Trophoblast cell (in vitro differentiated cells and primary cell): Measurements from ENCODE around the gene USP48.

ENCODE experiments used
- DNase-seq, 2 donors: peaks; one replicate each; pipeline ENCODE4 v3.0.0-alpha.2; 2016
- H2AFZ ChIP-seq: 2 replicates; pipeline ENCODE4 v1.6.1; 2013; ENCODE audit warnings: low read length, moderate library complexity, mild to moderate bottlenecking; ENCODE audit not compliant: insufficient read depth, poor library complexity
- H2AK5ac ChIP-seq: 2 replicates; pipeline ENCODE4 v1.6.1; 2013; ENCODE audit warnings: mild to moderate bottlenecking, low read length
- H2BK120ac ChIP-seq: 2 replicates; pipeline ENCODE4 v1.6.1; 2013; ENCODE audit warnings: low read length, mild to moderate bottlenecking, moderate library complexity; ENCODE audit not compliant: insufficient read depth, poor library complexity
- H2BK12ac ChIP-seq: 2 replicates; pipeline ENCODE4 v1.6.1; 2013; ENCODE audit warnings: mild to moderate bottlenecking, low read length, moderate library complexity
- H2BK5ac ChIP-seq: 2 replicates; pipeline ENCODE4 v1.6.1; 2013; ENCODE audit warnings: low read length, low read depth, moderate library complexity, mild to moderate bottlenecking; ENCODE audit not compliant: poor library complexity
- H3K14ac ChIP-seq: 2 replicates; pipeline ENCODE4 v1.6.1; 2013; ENCODE audit warnings: mild to moderate bottlenecking, low read length
- H3K18ac ChIP-seq: 2 replicates; pipeline ENCODE4 v1.6.1; 2013; ENCODE audit warnings: mild to moderate bottlenecking, low read length
- H3K23ac ChIP-seq: 2 replicates; pipeline ENCODE4 v1.6.1; 2013; ENCODE audit warnings: low read length
- H3K27ac ChIP-seq: 2 replicates; pipeline ENCODE4 v1.5.1; 2013; ENCODE audit warnings: low read depth, mild to moderate bottlenecking, inconsistent platforms, low read length, moderate library complexity
- H3K27me3 ChIP-seq: 2 replicates; pipeline ENCODE4 v1.6.1; 2013; ENCODE audit warnings: inconsistent platforms, mild to moderate bottlenecking, low read length, moderate library complexity; ENCODE audit not compliant: insufficient read depth
- H3K36me3 ChIP-seq, 2 experiments: 1 replicate in 1 of 2; 2 replicates in 1 of 2; pipeline ENCODE4 v1.6.1; 2013; ENCODE audit warnings: low read length in 2 of 2, mild to moderate bottlenecking in 2 of 2, moderate library complexity in 1 of 2; ENCODE audit not compliant: insufficient read depth in 2 of 2, control insufficient read depth in 1 of 2
- H3K4ac ChIP-seq: 2 replicates; pipeline ENCODE4 v1.6.1; 2013; ENCODE audit warnings: low read depth, mild to moderate bottlenecking, low read length, moderate library complexity
- H3K4me1 ChIP-seq, 2 experiments: 1 replicate in 1 of 2; 2 replicates in 1 of 2; pipeline ENCODE4 v1.6.1; 2013; ENCODE audit warnings: low read length in 2 of 2, mild to moderate bottlenecking in 2 of 2, moderate library complexity in 1 of 2; ENCODE audit not compliant: insufficient read depth in 2 of 2, control insufficient read depth in 1 of 2
- H3K4me2 ChIP-seq: 2 replicates; pipeline ENCODE4 v1.6.1; 2013; ENCODE audit warnings: inconsistent platforms, mild to moderate bottlenecking, low read length, moderate library complexity
- H3K4me3 ChIP-seq: 2 replicates; pipeline ENCODE4 v1.5.1; 2013; ENCODE audit warnings: mild to moderate bottlenecking, low read depth, low read length, inconsistent platforms
- H3K79me1 ChIP-seq: one replicate; pipeline ENCODE4 v1.6.1; 2013; ENCODE audit warnings: low read length
- H3K79me2 ChIP-seq: 2 replicates; pipeline ENCODE4 v1.6.1; 2013; ENCODE audit warnings: low read length, mild to moderate bottlenecking; ENCODE audit not compliant: control insufficient read depth, insufficient read depth, poor library complexity
- H3K9ac ChIP-seq: 2 replicates; pipeline ENCODE4 v1.6.1; 2013; ENCODE audit warnings: mild to moderate bottlenecking, low read length
- H3K9me3 ChIP-seq: 2 replicates; pipeline ENCODE4 v1.6.1; 2013; ENCODE audit warnings: low read depth, mild to moderate bottlenecking, control low read depth, inconsistent platforms, low read length; ENCODE audit not compliant: insufficient read depth
- H4K12ac ChIP-seq: 2 replicates; pipeline ENCODE4 v1.6.1; 2013; ENCODE audit warnings: low read depth, mild to moderate bottlenecking, low read length, moderate library complexity
- H4K8ac ChIP-seq: 2 replicates; pipeline ENCODE4 v1.6.1; 2013; ENCODE audit warnings: low read depth, mild to moderate bottlenecking, low read length, moderate library complexity
- H4K91ac ChIP-seq: one replicate; pipeline ENCODE4 v1.6.1; 2013; ENCODE audit warnings: low read depth, mild to moderate bottlenecking, low read length, moderate library complexity
- WGBS: extraction: QIAGEN DNeasy Blood & Tissue Kit; methylation state at CpG from one replicate; pipeline ENCODE4 v1.1.7; 2013; ENCODE audit warnings: missing lambda C conversion rate; ENCODE audit not compliant: insufficient read length, insufficient coverage; ENCODE audit errors: extremely low coverage; 5-methylcytosine and 5-hydroxymethylcytosine counted together

USP48 gene

GRCh38 chr1:21657456-21658190 lies 125.3 kb downstream of the USP48 start:
- H3K18ac ChIP-seq: no peak overlapping the region
- no peak overlapping the region for H4K8ac ChIP-seq
- no CpG with 5 or more reads among the region's 10 CpGs for WGBS
- H3K23ac ChIP-seq: no peak overlapping the region
- H3K9me3 ChIP-seq: peaks cover 5% of the 10 kb centered on the region
- no peak overlapping the region for H3K4ac ChIP-seq
- no peak overlapping the region for H3K14ac ChIP-seq
- H3K79me1 ChIP-seq: no peaks in the 10 kb centered on the region
- H3K27ac ChIP-seq: no peak overlapping the region
- H4K91ac ChIP-seq: no peak overlapping the region
- H3K36me3 ChIP-seq: no peaks in the 10 kb centered on the region
- no peak overlapping the region for H2BK120ac ChIP-seq
- no peak overlapping the region for H2BK5ac ChIP-seq
- no peaks in the 10 kb centered on the region for H3K79me2 ChIP-seq
- H4K12ac ChIP-seq: no peak overlapping the region
- no peak overlapping the region for H3K9ac ChIP-seq
- DNase-seq: no peak
- no peak overlapping the region for H2BK12ac ChIP-seq
- peaks cover 0 to 2% of the 10 kb centered on the region in 2 experiments for H3K4me1 ChIP-seq
- H3K27me3 ChIP-seq: peaks cover 7% of the 10 kb centered on the region
- no peak overlapping the region for H2AK5ac ChIP-seq
- no peak overlapping the region for H3K4me3 ChIP-seq
- no peak overlapping the region for H2AFZ ChIP-seq
- H3K4me2 ChIP-seq: no peak overlapping the region

- Histone ChIP-seq H3K23ac (no peak overlapping the region), H2BK12ac (no peak overlapping the region), H4K8ac (no peak overlapping the region), H2BK120ac (no peak overlapping the region), H3K18ac (no peak overlapping the region), H4K91ac (no peak overlapping the region), H3K4me2 (no peak overlapping the region), H3K4me3 (no peak overlapping the region), H2AK5ac (no peak overlapping the region), H3K27me3 (peaks cover 22% of the 10 kb centered on the region), H3K9ac (no peak overlapping the region), H4K12ac (no peak overlapping the region), H3K14ac (no peak overlapping the region), H3K79me2 (no peaks in the 10 kb centered on the region), H3K9me3 (peaks cover 8% of the 10 kb centered on the region), H2BK5ac (no peak overlapping the region), H2AFZ (no peak overlapping the region), H3K36me3 (no peaks in the 10 kb centered on the region), H3K4ac (no peak overlapping the region), H3K79me1 (no peaks in the 10 kb centered on the region), H3K27ac (no peak overlapping the region), H3K4me1 (peaks cover 3 to 7% of the 10 kb centered on the region in 2 experiments)
- no CpG with 5 or more reads among the region's 4 CpGs for WGBS
- DNase-seq: no peak
These were observed 127.2 kb downstream of the USP48 start for GRCh38 chr1:21655748-21656147.

GRCh38 chr1:21655259-21655658 lies 127.7 kb downstream of the USP48 start:
- WGBS: no CpG with 5 or more reads among the region's 4 CpGs
- Histone ChIP-seq H4K8ac (no peak overlapping the region), H3K79me1 (no peaks in the 10 kb centered on the region), H4K91ac (no peak overlapping the region), H3K27me3 (peaks cover 23% of the 10 kb centered on the region), H3K4me2 (no peak overlapping the region), H3K4ac (no peak overlapping the region), H3K23ac (no peak overlapping the region), H3K4me1 (peaks cover 3 to 7% of the 10 kb centered on the region in 2 experiments), H3K18ac (no peak overlapping the region), H2AFZ (no peak overlapping the region), H3K9ac (no peak overlapping the region), H2BK12ac (no peak overlapping the region), H4K12ac (no peak overlapping the region), H2AK5ac (no peak overlapping the region), H3K9me3 (peaks cover 8% of the 10 kb centered on the region), H3K36me3 (no peaks in the 10 kb centered on the region), H3K79me2 (no peaks in the 10 kb centered on the region), H3K14ac (no peak overlapping the region), H2BK120ac (no peak overlapping the region), H2BK5ac (no peak overlapping the region), H3K27ac (no peak overlapping the region), H3K4me3 (no peak overlapping the region)
- no peak for DNase-seq

GRCh38 chr1:21654209-21654608 lies 128.7 kb downstream of the USP48 start:
- H3K14ac ChIP-seq: no peak overlapping the region
- H3K36me3 ChIP-seq: no peaks in the 10 kb centered on the region
- H3K9me3 ChIP-seq: peaks cover 8% of the 10 kb centered on the region
- no peaks in the 10 kb centered on the region for H3K79me1 ChIP-seq
- H3K27ac ChIP-seq: no peak overlapping the region
- H3K4ac ChIP-seq: no peak overlapping the region
- H3K23ac ChIP-seq: no peak overlapping the region
- peaks cover 21% of the 10 kb centered on the region for H3K27me3 ChIP-seq
- H2AFZ ChIP-seq: no peak overlapping the region
- H4K8ac ChIP-seq: no peak overlapping the region
- no peaks in the 10 kb centered on the region for H3K79me2 ChIP-seq
- no peak overlapping the region for H2BK5ac ChIP-seq
- no peak overlapping the region for H3K4me3 ChIP-seq
- no peak overlapping the region for H2BK120ac ChIP-seq
- H3K4me1 ChIP-seq: peaks cover 3 to 5% of the 10 kb centered on the region in 2 experiments
- no CpG with 5 or more reads among the region's 6 CpGs for WGBS
- no peak overlapping the region for H2AK5ac ChIP-seq
- no peak overlapping the region for H2BK12ac ChIP-seq
- no peak overlapping the region for H3K9ac ChIP-seq
- no peak overlapping the region for H4K12ac ChIP-seq
- DNase-seq: no peak
- H3K18ac ChIP-seq: no peak overlapping the region
- H4K91ac ChIP-seq: no peak overlapping the region
- no peak overlapping the region for H3K4me2 ChIP-seq
